Islet of Langerhans (tissue), 1 donor: ENCODE measurements around the gene ARHGAP33.
"Not testable (repeated sequence)": the region's sequence is repeated elsewhere in the genome, so short reads cannot be mapped to it uniquely, and the experiment has no call there.

Source experiments
- FAIRE-seq: peaks from one replicate; lab custom pipeline; 2011; peaks lifted over from hg19 to GRCh38; lab: Jason Lieb, UNC

Gene ARHGAP33

DNA sequence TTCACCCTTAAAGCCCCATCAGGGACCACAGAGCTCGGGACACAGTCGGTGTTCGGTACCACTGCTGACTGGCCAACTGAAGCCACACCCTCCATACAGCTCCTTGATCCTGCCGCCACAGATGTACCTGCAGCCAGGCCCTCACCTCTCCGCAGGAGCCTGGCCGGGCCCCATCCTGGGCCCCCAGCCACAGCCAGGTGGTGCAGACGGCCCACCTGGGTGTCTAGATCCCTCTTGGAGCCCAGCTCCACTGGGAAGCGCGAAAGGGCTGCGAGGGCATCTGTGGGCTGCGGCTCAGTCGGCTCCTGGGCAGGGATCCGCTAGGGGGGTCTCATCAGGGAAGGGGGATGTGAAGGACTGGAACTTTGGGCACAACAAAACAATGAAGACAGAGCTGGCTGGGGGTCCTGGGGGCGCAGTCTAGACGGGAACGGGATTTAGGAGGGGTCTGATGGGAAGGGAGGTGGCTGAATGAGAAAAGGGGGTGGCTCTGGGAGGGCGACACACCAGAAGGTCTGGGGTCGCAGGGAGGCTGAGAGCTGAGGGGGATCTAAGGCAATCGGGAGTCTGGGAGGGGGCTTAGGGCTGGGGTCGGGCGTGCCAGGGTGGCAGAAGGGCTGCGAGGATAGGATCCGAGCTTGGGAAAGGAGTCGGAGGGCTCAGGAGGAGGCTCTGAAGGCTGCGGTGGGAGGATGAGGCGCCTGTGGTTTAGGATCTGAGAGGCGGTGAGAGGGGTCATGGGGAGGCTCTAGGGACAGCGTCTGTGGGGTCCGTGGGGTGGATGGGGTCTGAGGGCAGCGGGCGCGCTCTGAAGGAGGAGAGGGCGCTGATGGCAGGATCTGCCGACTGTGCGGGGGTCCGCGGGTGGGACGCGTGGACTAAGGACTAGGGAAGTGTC, 21.5 kb downstream of the ARHGAP33 start:
- FAIRE-seq = no peak

DNA sequence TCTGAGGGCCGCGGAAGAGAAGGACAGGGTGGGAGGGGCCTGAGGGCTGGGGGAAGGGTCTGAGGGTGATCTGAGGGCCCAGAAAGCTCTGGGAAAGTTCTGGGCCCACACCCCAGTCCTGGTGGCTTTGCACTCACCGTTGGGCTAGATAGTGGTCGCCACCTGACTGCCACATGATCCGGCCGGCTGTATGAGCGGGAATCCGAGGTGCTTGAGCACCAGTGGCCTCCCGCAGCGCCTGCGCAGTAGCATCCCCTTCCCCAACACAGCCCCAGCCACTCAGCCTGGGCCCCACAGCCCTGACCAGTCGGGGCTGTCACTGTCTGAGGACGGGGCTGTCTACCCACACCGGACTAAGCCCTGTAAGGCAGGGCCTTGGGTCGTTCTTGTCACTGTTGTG, 22.3 kb downstream of the ARHGAP33 start:
- no peak for FAIRE-seq

DNA sequence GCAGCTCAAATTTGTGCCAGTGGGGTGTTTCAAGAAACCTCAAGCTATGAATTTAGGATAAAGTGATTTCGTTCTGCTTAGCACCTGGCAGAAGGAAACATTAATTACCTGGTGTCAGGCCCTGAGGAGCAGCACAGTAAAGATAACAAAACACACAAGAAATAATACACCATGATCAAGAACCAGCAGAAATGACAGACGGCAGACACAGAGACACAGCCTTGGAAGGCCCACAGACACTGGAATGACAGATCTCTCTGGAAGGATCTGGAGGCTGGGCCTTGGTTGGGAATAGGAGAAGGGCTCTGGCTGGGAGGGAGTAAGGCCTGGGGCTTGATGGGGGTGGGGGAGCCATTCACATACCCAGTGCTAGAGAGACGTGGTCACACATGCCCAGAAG, 26.5 kb downstream of the ARHGAP33 start:
- no peak for FAIRE-seq

DNA sequence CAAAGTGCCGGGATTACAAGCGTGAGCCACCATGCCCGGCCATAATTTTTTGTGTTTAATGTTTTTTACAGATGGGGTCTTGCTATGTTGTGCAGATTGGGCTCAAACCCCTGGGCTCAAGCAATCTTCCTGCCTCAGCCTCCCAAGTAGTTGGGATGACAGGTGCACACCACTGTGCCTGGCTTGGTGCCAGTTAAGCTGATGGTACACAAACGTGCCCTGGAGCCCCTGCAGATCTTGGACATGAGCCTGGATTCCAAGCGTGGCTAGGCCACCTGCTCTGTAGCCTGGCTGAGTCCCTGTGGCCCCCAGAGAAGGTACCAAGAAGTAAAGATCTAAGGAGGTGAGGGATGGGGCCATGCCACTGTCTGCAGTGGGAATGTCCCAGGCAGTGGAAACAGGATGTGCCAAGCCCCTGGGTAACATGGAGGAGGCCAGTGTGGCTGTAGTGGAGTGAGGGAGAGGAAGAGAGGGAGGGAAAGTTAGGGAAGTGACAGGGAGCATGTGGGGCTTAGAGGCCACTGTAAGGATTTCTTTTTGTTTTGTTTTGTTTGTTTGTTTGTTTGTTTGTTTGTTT, 30.2 kb downstream of the ARHGAP33 start:
- FAIRE-seq = no peak

DNA sequence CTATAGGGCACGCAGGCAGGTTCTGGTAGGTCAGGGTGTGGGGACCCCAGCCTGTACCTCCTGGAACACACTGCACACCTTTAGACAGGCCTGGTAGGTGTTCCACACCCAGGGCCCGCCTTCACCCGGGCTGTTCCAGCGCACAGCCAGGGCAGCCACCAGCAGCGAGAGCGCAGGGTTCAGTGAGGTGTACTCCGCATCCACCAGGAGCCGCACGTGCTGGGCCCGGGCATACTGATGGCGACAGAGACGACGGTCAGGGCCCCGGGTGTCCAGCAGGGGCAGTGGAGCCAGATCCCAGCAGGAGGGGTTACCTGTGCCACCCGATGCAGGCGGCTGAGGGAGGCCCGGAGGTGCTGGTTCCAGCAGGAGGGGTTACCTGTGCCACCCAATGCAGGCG, 31.2 kb downstream of the ARHGAP33 start:
- no peak for FAIRE-seq

DNA sequence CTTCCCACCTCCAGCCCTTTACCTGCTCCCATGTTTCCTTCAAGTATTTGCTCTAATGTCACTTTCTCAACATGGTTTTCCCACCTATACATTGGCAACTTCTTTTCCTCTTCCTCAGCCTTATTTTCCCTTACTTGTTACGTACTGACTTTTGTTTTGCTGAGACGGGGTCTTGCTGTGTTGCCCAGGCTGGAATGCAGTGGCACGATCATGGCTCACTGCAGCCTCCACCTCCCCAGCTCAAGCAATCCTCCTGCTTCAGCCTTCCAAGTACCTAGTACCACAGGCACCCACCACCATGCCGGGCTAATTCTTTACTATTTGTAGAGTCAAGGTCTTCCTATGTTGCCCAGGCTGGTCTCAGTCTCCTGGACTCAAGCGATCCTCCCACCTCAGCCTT, 32.3 kb downstream of the ARHGAP33 start:
- FAIRE-seq = no peak

DNA sequence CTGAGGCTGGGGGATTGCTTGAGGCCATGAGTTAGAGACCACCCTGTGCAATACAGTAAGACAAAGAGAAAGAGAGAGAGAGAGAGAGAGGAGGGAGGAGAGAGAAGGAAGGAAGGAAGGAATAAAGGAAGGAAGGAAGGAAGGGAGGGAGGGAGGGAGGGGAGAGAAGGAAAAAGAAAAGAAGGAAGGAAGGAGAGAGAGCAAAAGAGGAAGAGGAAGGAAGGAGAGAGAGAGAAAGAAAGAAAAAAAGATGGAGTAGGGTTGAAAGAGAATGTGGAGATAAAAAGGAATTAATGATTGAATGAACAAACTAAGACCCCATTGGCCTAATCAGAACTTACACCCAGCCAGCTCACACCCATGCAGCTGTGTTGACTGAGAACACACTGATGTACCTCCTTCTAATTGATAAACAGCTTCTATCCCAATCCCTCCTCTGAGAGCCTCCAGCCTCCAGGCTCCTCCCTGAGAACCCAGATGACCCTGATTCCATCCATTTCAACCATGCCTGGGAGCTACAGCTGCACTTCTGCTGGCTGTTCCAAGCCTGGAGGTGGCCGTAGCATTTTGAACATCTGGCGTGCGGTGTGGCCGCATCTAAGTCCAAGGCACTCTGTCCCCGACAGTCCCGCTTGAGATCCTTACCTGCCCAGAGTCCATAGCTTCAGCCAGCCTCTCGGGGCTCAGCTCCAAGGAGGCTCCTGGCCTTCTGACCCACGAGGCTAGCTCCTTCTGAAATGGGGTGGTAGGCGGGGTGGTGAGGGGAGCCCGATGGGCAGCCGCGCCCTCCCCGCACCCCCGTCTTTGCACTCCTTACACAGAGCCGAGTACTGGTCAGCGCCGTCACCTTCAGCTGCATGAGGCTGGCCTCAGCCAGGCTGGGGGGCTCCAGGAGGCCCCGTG, 36.2 kb downstream of the ARHGAP33 start:
- FAIRE-seq = no peak

DNA sequence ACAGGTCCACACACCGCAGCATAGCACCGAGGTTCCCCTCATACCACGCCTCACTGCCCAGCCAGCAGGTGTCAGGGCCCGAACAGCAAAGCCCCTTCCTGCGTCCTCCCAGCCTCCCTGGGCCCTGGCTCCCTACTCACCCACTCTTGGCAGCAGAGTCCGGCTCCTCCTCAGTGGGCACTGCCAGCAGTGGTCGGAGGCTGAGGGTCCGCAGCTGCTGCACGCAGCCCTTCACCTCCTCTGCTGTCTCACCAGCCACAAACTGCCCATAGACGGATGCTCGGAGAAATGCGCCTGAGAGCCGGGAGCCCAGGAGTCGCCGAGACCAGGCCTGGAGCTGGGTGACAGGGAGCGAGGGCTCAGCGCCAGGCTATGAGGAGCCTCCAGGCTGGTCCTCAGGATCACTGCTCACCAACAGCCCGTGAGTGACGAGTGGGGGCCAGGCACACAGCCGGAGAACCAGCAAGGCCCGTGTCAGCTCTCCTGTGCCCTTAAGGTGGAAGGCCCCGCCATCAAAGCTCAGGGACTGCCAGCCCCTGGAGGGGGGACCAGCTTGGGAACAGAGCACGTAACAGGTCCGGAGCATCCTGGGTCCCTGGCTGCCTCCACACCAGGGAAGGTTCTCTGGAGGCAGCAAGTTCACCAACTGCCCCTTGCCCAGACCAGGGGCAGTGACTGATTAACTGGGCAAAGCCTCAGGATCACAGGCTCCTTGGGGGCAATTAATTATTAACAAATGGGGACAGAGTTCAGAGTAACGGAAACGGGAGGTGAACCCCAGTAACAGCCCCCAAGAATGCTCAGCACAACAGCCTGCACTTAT, 37.1 kb downstream of the ARHGAP33 start, which contains the start of gene PRODH2:
PRODH2 (minus strand) TSS at position 626 of the 823 bp plus-strand sequence; CDS start at position 586, 40 bp downstream.
- FAIRE-seq = no peak

DNA sequence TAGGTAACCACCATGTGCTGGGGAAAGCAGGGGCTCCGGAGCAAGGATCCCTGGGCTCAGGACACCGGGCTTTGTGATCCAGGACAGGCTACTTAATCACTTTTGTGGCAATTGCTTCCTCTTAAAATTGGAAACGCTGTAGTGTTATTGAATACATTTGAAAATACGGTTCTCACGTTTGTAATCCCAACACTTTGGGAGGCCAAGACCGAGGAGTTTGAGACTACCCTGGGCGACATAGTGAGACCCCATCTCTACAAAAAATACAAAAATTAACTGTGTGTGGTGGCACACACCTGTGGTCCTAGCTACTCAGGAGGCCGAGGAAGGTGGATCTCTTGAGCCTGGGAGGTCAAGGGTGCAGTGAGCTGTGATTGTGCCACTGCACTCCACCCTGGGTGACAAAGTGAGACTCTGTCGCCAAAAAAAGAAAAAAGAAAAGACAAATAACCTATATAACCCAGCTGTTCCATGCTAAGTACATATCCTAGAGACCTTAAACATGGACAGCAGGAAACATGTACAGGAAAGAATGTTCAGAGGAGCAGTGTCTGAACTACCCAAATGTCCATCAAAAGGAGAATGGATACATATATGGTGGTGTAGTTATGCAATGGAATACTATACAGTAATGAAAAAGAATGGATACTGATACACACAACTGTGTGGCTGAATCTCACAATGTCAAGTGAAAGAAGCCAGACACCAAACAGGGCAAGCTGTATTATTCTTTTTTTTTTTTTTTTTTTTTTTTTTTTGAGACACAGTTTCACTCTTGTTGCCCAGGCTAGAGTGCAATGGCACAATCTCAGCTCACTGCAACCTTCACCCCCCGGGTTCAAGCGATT, 37.9 kb downstream of the ARHGAP33 start:
- FAIRE-seq = no peak

DNA sequence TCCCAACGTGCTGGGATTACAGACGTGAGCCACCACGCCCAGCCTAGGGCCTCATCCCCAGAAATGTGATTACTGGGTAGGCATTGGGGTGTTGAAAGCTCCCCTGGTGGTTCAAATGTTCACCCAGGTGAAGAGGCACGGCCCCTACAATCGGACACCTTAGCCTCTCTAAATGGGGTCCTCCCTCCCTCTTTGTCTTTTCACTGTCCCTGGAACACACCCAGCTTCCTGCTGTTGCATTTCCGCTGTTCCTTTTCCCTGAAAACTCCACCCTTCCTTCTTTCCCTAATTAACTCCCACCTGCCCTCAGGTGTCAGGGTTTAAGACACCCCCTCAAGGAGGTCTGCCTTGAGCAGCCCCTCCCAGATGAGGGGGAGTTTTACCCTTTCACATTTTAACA, 40.9 kb downstream of the ARHGAP33 start:
- no peak for FAIRE-seq

DNA sequence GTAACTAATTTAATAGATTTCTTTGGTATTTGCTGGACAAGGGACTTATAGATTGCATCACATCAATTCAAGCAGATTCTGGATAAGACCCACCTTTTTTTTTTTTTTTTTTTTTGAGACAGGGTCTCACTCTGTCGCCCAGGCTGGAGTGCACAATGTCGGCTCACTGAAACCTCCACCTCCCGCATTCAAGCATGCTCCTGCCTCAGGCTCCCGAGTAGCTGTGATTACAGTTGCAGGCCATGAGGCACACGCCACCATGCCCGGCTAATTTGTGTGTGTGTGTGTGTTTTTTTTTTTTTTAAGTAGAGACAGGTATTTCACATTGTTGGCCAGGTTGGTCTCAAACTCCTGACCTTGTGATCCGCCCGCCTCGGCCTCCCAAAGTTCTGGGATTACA, 41.5 kb downstream of the ARHGAP33 start:
- FAIRE-seq = no peak

DNA sequence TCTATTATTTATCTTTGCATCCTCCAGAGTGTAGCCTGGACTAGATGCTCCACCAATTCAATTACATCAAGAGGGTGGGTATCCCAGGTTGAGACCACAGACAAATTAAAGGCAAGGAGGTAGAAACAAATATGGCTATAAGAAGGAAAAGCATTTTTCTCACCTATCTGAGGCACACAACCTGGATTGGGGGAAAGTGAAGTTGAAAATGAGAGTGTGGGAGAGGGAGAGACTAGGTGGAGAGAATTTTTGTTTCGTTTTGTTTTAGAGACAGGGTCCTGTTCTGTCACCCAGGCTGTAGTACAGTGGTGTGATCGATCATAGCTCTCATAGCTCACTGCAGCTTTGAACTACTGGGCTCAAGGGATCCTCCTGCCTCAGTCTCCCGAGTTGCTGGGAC, 43.1 kb downstream of the ARHGAP33 start:
- no peak for FAIRE-seq

DNA sequence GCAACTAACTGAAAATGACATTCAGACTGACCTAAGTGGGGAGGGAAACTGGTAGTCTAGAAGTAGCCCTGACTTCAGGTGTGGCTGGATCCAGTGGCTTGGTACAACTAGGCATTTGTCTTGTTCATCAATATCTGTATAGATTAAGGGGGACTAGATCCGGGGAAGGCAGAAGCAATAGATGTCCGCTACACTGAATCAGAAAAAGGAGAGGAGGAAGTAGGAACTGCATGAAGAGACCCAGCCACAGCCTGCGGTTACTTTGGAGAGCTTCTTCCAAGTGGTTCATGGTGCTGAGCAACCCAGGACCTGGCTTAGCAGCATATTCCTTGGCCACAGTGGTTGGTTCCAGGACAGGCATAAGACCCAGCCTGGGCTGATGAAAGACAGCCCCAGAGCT, 47.2 kb downstream of the ARHGAP33 start:
- no peak for FAIRE-seq

DNA sequence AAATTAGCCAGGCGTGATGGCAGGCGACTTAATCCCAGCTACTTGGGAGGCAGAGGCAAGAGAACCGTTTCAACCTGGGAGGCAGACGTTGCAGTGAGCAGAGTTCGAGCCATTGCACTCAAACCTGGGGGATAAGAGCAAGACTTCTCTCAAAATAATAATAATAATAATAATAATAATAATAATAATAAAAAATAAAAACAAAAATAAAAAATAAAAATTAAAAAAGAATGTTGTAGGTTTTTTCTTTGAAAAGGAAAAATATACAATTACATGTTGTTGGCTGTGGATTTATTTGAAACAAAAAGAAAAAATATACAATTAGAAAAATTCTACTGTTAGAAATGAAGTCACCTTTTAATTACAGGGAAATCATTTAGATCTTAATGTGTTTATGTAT, 48.8 kb downstream of the ARHGAP33 start:
- FAIRE-seq = no peak

DNA sequence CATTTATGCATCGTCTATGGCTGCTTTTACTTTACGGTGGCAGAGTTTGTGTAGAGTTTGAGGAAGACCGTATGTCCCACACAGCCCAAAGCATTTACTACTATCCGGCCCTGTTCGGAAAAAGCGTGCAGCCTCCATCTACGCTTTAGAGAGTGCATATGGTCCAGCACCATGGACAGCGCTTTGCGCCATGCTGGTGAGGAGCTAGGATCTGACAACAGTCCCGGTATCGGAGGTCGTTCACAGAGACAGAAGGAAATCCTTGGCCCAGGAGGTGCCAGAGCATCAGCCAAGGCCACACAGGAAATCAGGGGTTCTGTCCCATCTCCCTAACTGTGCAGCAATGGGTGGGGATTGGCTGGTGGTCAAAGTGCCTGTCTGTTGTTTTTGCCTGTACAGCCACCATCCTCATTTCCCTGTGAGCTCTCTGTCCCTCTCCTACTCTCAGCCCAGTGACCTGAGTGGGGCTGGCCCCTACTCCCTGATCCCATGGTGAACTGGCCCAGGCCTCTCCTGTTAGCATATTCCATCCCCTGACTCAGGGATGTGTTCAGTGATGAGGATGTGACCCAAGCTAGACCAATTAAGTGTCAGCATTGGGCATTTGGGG, 53.4 kb downstream of the ARHGAP33 start:
- no peak for FAIRE-seq

DNA sequence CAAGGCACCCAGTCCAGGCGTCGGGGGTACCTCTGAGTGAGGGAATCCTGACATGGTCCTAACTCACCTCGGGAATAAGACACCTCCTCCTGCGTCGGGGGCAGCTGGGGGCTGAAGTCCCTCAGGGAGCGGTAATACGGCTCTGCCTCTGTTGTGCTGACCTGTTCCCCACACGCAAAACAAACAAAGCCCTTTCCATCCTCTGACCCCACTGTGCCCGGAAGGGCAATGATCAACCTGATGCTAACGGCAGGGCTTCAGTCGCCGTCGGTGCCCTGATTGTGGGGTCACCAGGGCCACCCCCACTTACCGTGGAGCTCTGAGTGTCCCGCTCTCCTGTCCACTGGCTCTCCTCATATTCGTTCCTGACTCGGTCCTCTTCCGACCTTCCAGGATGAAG, 55.6 kb downstream of the ARHGAP33 start:
- FAIRE-seq = no peak

DNA sequence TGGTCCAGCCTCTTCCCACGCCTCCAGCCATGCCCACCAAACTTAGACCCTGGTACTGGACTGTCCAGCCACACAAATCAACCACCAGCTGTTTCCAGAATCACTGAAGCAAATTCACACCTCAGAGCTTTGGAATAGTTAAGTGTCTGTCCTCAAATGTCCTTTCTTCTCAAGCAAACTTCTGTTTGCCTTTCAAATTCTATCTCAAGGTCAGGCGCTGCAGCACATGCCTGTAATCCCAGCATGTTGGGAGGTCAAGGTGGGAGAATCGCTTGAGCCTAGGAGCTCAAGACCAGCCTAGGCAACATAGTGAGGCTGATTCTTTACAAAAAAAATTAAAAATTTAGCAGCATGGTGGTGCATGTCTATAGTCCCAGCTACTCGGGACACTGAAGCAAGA, 56.7 kb downstream of the ARHGAP33 start:
- no peak for FAIRE-seq

DNA sequence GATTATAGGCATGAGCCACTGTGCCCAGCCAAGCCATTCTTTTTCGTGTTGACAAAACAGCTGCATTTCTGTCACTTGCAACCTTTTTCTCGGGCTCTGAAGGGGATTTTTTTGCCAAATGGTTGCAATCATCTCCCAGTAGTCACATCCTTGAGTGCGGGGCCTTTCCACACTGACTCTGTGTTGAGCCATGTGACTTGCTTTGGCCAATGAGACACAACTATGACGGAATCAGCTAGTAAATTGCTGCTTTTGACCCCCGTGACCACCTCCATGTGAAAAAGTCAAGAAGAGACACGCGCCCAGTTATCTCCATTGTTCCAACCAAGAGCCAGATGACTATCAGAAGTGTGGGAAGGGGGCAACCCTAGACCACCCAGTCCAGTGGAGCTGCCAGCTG, 58.6 kb downstream of the ARHGAP33 start:
- FAIRE-seq = no peak

DNA sequence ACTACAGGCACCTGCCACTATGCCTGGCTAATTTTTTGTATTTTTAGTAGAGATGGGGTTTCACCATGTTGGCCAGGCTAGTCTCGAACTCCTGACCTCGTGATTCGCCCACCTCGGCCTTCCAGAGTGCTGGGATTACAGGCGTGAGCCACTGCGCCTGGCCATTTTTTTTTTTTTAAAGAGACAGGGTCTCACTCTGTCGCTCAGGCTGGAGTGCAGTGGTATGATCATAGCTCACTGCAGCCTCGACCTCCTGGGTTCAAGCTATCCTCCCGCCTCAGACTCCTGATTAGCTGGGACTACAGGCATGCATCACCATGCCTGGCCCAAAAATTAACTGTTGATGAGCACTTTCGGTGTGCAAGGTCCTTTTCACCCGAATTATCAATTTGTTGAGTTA, 60.7 kb downstream of the ARHGAP33 start:
- not testable (repeated sequence) for FAIRE-seq
